ENCODE measurements around the gene ANKRD13C.

ANKRD13C gene

DNA sequence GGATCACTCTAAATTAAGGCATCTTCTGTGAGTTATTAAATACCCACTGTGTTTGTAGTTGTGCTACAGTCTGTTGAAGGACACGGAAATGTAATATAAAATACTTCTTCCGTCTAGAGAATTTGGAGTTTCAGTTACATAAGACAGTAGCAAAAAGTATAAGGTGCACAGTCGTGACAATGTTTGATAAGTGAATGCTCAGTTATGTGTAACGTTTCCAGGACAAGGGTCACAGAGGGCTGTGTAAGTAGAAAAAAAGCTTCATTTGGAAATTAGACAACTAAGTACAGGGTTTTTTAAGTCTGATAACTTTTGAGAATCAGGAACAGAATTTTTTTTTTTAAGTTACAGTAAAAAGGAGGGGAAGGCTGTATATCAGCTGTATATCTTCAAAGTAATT lies 105.8 kb downstream of the ANKRD13C start:
- H3K9ac ChIP-seq (ENCODE audit: low read length) = no peak overlapping the region
- no peaks in the 10 kb centered on the region for H3K27me3 ChIP-seq (ENCODE audit: control insufficient read depth, insufficient read depth, low read length)
- H3K27ac ChIP-seq (ENCODE audit: low read depth, low read length) = no peak overlapping the region
- no peaks in the 10 kb centered on the region for H3K4me1 ChIP-seq (ENCODE audit: control insufficient read depth, insufficient read depth, low read length)
- peaks cover 90% of the 10 kb centered on the region for H3K36me3 ChIP-seq (ENCODE audit: control insufficient read depth, insufficient read depth, low read length)
- no peak overlapping the region for H3K4me3 ChIP-seq (ENCODE audit: low read depth, low read length)
- H3K9me3 ChIP-seq (ENCODE audit: control insufficient read depth, insufficient read depth, low read depth, low read length) = no peaks in the 10 kb centered on the region

DNA sequence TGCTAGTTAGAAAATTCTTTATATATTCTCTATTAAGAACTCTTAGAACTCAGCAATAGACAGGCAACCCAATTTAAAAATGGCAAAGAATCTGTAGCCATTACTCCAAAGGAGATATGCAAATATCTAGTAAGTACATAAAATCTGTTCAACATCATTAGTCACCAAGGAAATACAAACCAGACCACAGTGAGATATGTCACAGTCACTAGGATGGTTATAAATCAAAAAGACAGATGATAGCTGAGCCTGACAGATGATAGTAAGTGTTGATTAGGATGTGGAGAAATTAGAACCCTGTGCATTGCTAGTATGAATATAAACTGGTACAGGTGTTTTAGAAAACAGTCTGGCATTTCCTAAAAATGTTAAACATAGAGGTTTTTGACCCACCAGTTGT lies 106.8 kb downstream of the ANKRD13C start:
- H3K4me3 ChIP-seq (ENCODE audit: low read depth, low read length) = no peak overlapping the region

DNA sequence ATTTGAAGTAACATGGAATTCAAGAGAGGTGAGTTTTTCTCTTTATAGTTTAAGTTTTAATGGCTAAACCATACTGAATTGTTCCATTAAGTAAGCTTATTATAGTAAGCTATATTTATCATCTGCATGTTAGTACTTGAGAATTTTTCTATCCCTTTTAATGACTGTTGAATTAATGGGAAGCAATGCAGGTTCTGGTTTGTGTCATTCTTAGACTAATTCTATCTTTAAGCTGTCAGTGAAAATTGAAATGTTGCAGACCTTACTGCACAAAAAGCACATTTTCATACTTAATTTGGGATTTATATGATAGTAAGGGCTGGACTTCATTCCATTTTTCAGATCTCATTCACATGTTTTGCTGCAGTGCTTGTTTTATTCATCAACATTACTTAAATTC lies 107.4 kb downstream of the ANKRD13C start:
- Histone ChIP-seq H3K36me3 (ENCODE audit: control insufficient read depth, insufficient read depth, low read length) (peaks cover 100% of the 10 kb centered on the region), H3K9ac (ENCODE audit: low read length) (no peak overlapping the region), H3K27ac (ENCODE audit: low read depth, low read length) (no peak overlapping the region), H3K9me3 (ENCODE audit: control insufficient read depth, insufficient read depth, low read depth, low read length) (no peaks in the 10 kb centered on the region), H3K27me3 (ENCODE audit: control insufficient read depth, insufficient read depth, low read length) (no peaks in the 10 kb centered on the region), H3K4me1 (ENCODE audit: control insufficient read depth, insufficient read depth, low read length) (no peaks in the 10 kb centered on the region), H3K4me3 (ENCODE audit: low read depth, low read length) (no peak overlapping the region)

More for the DNA sequence above, 106.8 kb downstream of the ANKRD13C start:
- H3K4me1 ChIP-seq (ENCODE audit: control insufficient read depth, insufficient read depth, low read length) = no peaks in the 10 kb centered on the region
- H3K36me3 ChIP-seq (ENCODE audit: control insufficient read depth, insufficient read depth, low read length) = peaks cover 95% of the 10 kb centered on the region
- H3K27ac ChIP-seq (ENCODE audit: low read depth, low read length) = no peak overlapping the region
- H3K27me3 ChIP-seq (ENCODE audit: control insufficient read depth, insufficient read depth, low read length) = no peaks in the 10 kb centered on the region
- H3K9ac ChIP-seq (ENCODE audit: low read length) = no peak overlapping the region
- no peaks in the 10 kb centered on the region for H3K9me3 ChIP-seq (ENCODE audit: control insufficient read depth, insufficient read depth, low read depth, low read length)

DNA sequence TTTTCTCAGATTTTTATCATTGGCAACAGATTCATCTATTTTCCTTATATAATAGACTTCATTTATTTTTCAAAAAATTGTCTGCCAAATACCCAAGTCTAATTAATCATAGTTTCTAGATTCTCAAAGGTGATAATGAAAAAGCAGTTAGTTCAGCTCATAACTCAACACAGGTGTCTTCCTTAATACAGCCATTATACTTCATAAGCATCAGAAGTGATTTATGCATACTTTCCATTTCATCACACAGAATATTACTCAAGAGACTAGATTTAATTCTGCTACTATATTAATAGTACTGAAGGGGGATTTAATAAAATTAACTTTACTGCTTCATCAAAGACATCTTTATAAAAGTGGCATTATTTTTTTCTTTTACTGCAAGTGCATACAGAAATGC lies 114.6 kb downstream of the ANKRD13C start:
- Histone ChIP-seq H3K36me3 (ENCODE audit: control insufficient read depth, insufficient read depth, low read length) (peaks cover 100% of the 10 kb centered on the region), H3K4me1 (ENCODE audit: control insufficient read depth, insufficient read depth, low read length) (no peaks in the 10 kb centered on the region), H3K9ac (ENCODE audit: low read length) (no peak overlapping the region), H3K9me3 (ENCODE audit: control insufficient read depth, insufficient read depth, low read depth, low read length) (no peaks in the 10 kb centered on the region), H3K27me3 (ENCODE audit: control insufficient read depth, insufficient read depth, low read length) (no peaks in the 10 kb centered on the region), H3K4me3 (ENCODE audit: low read depth, low read length) (no peak overlapping the region), H3K27ac (ENCODE audit: low read depth, low read length) (no peak overlapping the region)

DNA sequence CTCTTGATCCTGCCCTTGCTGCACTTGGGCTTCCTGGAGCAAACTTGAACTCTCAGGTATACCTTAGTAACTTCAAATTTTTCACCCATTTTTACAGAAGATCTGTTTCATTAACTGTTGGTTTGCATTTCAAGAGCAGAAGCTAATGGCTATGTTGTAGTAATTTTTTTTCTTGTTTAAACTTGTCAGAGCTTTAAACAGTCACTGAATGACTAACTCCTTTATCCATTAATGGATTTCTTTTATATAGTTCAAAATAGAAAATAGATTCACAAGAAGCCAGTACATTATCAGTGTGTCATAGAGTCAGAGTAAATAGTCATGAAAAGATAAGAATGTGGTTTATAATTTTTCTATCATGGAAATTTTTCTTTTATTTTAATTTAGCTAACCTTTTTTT lies 119.8 kb downstream of the ANKRD13C start:
- no peak overlapping the region for H3K9ac ChIP-seq (ENCODE audit: low read length)
- no peaks in the 10 kb centered on the region for H3K27me3 ChIP-seq (ENCODE audit: control insufficient read depth, insufficient read depth, low read length)
- no peak overlapping the region for H3K4me3 ChIP-seq (ENCODE audit: low read depth, low read length)
- no peaks in the 10 kb centered on the region for H3K4me1 ChIP-seq (ENCODE audit: control insufficient read depth, insufficient read depth, low read length)
- no peak overlapping the region for H3K27ac ChIP-seq (ENCODE audit: low read depth, low read length)
- peaks cover 100% of the 10 kb centered on the region for H3K36me3 ChIP-seq (ENCODE audit: control insufficient read depth, insufficient read depth, low read length)
- no peaks in the 10 kb centered on the region for H3K9me3 ChIP-seq (ENCODE audit: control insufficient read depth, insufficient read depth, low read depth, low read length)

DNA sequence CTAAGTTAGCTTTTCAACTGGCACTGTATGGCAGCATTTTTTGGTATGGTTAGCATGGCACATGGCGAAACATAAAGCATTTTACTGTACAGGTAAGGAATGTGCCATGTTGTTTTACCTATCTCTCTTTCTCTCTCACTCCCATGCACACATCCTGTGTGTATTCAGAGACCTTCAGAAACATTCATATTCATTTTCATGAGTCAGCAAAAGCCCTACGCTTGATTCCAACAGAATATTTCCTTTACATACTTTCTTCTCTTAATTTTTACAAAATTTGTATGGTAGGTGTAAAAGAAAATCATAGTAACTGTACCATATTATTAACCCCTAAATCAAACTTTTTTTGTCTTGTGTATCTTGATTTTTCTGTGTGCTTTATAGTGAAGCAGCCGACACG lies 123.0 kb downstream of the ANKRD13C start:
- Histone ChIP-seq H3K27me3 (ENCODE audit: control insufficient read depth, insufficient read depth, low read length) (no peaks in the 10 kb centered on the region), H3K27ac (ENCODE audit: low read depth, low read length) (no peak overlapping the region), H3K36me3 (ENCODE audit: control insufficient read depth, insufficient read depth, low read length) (peaks cover 98% of the 10 kb centered on the region), H3K4me1 (ENCODE audit: control insufficient read depth, insufficient read depth, low read length) (peaks cover 4% of the 10 kb centered on the region; the same call in 1 of the 2 replicates), H3K9me3 (ENCODE audit: control insufficient read depth, insufficient read depth, low read depth, low read length) (no peaks in the 10 kb centered on the region), H3K4me3 (ENCODE audit: low read depth, low read length) (no peak overlapping the region), H3K9ac (ENCODE audit: low read length) (no peak overlapping the region)

DNA sequence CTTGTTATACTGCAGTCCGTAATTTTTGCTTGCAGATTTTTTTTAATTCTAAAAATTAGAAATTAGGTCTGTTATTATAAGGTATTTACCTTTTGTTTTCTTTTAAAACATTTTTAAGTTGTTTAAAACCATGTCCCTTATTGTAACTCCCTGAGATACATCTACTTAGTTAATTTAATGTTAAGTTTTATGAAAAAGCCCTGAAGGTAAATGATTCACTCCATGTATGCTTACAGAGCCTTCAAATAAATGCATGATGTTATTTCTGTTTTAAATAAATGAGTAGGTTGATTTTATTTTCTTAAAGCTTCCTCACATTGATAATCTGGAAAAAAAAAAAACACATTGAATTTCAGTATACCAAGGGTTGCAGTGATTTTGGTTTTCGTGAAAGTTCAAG lies 125.9 kb downstream of the ANKRD13C start:
- H3K4me1 ChIP-seq (ENCODE audit: control insufficient read depth, insufficient read depth, low read length) = peaks cover 14% of the 10 kb centered on the region; the same call in 1 of the 2 replicates
- H3K4me3 ChIP-seq (ENCODE audit: low read depth, low read length) = no peak overlapping the region
- H3K9ac ChIP-seq (ENCODE audit: low read length) = no peak overlapping the region
- H3K27ac ChIP-seq (ENCODE audit: low read depth, low read length) = no peak overlapping the region
- peaks cover 90% of the 10 kb centered on the region for H3K36me3 ChIP-seq (ENCODE audit: control insufficient read depth, insufficient read depth, low read length)
- H3K27me3 ChIP-seq (ENCODE audit: control insufficient read depth, insufficient read depth, low read length) = no peaks in the 10 kb centered on the region
- H3K9me3 ChIP-seq (ENCODE audit: control insufficient read depth, insufficient read depth, low read depth, low read length) = no peaks in the 10 kb centered on the region

DNA sequence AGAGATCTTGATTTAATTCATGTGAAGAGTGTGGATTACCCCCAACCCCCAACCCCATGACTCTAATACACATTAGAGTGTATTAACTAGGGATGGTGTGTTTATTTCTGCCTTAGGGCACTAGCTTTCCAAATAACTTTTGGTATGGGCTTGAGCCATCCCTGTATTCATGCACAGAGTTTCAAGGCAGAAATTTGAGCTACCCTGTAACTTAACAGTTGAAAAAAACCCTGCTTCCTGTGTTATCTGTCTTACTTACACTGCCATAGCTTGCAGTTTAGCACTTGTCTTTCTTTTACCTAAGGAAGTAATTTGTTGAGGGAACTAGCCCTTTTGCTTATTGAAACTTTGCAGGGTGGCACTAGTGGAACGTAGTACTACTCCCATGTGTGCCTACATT lies 127.1 kb downstream of the ANKRD13C start:
- H3K9me3 ChIP-seq (ENCODE audit: control insufficient read depth, insufficient read depth, low read depth, low read length) = no peaks in the 10 kb centered on the region
- peaks cover 20% of the 10 kb centered on the region; the same call in 1 of the 2 replicates for H3K4me1 ChIP-seq (ENCODE audit: control insufficient read depth, insufficient read depth, low read length)
- H3K27ac ChIP-seq (ENCODE audit: low read depth, low read length) = no peak overlapping the region
- H3K27me3 ChIP-seq (ENCODE audit: control insufficient read depth, insufficient read depth, low read length) = no peaks in the 10 kb centered on the region
- H3K36me3 ChIP-seq (ENCODE audit: control insufficient read depth, insufficient read depth, low read length) = peaks cover 90% of the 10 kb centered on the region
- no peak overlapping the region for H3K9ac ChIP-seq (ENCODE audit: low read length)
- no peak overlapping the region for H3K4me3 ChIP-seq (ENCODE audit: low read depth, low read length)

DNA sequence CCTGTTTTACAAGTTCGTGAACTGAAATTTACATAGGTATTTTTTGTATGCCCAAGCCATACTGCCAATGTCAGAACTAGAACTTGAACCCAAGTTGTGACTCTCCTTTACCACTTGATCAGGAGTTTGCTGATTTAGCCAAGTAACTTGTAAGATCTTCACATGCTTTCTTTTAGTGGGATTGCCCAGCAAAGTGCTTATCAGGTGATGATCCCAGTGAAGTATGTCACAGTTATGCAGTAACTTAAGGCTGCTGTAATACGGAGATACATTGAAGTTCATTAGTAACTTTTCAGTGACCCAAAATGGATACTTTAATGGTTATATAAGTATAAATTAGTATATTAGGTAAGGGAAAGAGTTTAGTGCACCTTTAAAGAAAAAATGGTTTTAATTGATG lies 129.6 kb downstream of the ANKRD13C start:
- Histone ChIP-seq H3K4me3 (ENCODE audit: low read depth, low read length) (no peak overlapping the region), H3K9ac (ENCODE audit: low read length) (no peak overlapping the region), H3K27ac (ENCODE audit: low read depth, low read length) (no peak overlapping the region), H3K9me3 (ENCODE audit: control insufficient read depth, insufficient read depth, low read depth, low read length) (no peaks in the 10 kb centered on the region), H3K36me3 (ENCODE audit: control insufficient read depth, insufficient read depth, low read length) (peaks cover 66% of the 10 kb centered on the region), H3K4me1 (ENCODE audit: control insufficient read depth, insufficient read depth, low read length) (peaks cover 20% of the 10 kb centered on the region; the same call in 1 of the 2 replicates), H3K27me3 (ENCODE audit: control insufficient read depth, insufficient read depth, low read length) (no peaks in the 10 kb centered on the region)

DNA sequence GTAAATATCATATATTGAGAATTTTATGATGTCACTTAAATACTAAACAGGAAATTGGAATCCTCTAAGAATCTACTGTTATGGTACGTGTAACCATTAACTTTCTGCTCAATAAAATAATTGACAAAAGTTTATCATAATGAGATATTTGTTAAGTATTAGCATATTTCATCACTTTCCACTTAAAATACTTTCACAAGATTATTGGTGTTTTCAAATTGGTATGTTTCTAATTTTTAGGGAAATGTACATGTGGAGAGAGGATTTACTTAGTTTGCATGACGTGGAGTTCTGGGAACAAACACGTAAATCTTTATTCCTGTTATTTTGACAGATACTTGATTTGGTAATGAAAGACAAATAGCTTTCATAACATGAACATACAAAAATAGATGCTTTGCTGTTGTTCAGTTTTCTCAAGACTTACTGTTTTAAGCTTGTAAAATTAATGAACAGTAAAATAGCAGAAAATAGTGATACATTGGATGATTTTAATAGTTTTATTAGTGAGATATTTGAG lies 131.7 kb downstream of the ANKRD13C start:
- H3K9me3 ChIP-seq (ENCODE audit: control insufficient read depth, insufficient read depth, low read depth, low read length) = no peaks in the 10 kb centered on the region
- H3K27ac ChIP-seq (ENCODE audit: low read depth, low read length) = no peak overlapping the region
- H3K4me1 ChIP-seq (ENCODE audit: control insufficient read depth, insufficient read depth, low read length) = peaks cover 20% of the 10 kb centered on the region; the same call in 1 of the 2 replicates
- H3K9ac ChIP-seq (ENCODE audit: low read length) = no peak overlapping the region
- H3K36me3 ChIP-seq (ENCODE audit: control insufficient read depth, insufficient read depth, low read length) = peaks cover 44% of the 10 kb centered on the region
- H3K27me3 ChIP-seq (ENCODE audit: control insufficient read depth, insufficient read depth, low read length) = no peaks in the 10 kb centered on the region
- H3K4me3 ChIP-seq (ENCODE audit: low read depth, low read length) = peak overlapping the region; percentile 84

DNA sequence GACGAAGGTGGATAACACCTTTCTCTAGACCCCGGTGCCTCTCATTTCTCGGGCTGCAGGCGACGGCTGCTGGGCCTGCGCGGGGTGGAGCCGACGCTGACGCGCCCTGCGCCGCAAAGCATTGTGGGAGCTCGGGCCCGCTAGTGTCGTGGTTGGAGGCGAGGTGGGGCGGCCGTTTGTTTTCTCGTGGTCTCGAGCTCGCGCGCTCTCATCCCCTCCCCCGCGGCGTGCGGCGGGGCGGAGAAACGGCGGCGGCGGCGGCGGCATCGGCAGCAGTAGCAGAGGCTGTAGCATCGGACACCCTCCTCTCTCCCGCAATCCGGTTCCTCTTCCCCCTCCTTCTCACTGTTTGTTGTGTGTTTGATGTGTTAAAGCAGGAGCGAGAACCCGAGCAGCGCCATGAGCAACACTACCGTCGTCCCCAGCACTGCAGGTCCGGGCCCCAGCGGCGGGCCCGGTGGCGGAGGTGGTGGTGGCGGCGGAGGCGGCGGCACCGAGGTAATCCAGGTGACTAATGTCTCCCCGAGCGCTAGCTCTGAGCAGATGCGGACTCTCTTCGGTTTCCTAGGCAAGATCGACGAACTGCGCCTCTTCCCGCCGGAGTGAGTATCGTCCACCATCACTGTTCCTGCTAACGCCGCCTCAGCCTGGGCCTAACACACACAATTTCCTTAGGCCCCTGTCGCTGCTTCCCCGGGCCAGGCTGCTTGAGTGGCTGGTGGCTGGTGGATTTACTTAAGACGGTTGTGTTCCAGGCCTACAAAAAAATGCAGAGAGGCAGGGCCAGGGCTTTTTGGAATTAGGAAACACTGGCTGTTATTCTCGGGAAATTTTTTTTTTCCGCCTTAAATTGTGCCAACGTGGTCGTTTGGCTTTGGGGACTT lies 133.0 kb downstream of the ANKRD13C start, which contains the start of gene SRSF11:
Gene SRSF11 (plus strand): TSS at position 143 of the 884 bp plus-strand sequence. CDS start 257 bp downstream, at position 400.
- Histone ChIP-seq H3K4me3 (ENCODE audit: low read depth, low read length) (peak within 1 kb of the TSS; percentile 84), H3K36me3 (ENCODE audit: control insufficient read depth, insufficient read depth, low read length) (peaks cover 33% of the 10 kb centered on the region), H3K9me3 (ENCODE audit: control insufficient read depth, insufficient read depth, low read depth, low read length) (no peaks in the 10 kb centered on the region), H3K27ac (ENCODE audit: low read depth, low read length) (peak within 1 kb of the TSS; percentile 97), H3K27me3 (ENCODE audit: control insufficient read depth, insufficient read depth, low read length) (no peaks in the 10 kb centered on the region), H3K9ac (ENCODE audit: low read length) (peak within 1 kb of the TSS; percentile 98), H3K4me1 (ENCODE audit: control insufficient read depth, insufficient read depth, low read length) (peaks cover 16% of the 10 kb centered on the region; the same call in 1 of the 2 replicates)

Measured in HUES6 (cell line).